Limb (tissue), 2 donors: Measurements from ENCODE around the gene OPRM1.
"Not testable (repeated sequence)": the region's sequence is repeated elsewhere in the genome, so short reads cannot be mapped to it uniquely, and the experiment has no call there.

ENCODE experiments used
- DNase-seq, 2 donors: peaks; one replicate each; pipeline ENCODE4 v3.0.0-alpha.2; 2016; ENCODE audit errors: extremely low spot score in 2 of 2

OPRM1 gene

DNA sequence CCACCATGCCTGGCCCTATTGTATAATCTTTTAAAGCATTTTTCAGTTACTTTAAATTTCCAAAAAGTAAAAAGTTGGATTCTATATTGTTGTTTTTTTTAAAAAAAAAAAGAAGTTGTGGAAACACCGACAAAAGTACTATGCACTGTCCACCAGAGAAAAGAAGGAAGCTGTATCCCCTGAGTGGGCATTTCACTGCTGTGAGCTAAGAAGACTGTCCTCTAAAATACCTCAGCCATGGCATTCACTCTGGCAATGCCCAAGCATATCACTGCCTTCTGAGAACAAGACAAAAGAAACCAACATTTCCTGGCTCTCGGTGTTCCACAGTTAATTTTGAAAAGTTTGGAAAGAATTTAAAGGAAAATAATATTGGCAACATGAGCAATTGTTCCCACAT lies 199.8 kb downstream of the OPRM1 start:
- DNase-seq, result no peak

DNA sequence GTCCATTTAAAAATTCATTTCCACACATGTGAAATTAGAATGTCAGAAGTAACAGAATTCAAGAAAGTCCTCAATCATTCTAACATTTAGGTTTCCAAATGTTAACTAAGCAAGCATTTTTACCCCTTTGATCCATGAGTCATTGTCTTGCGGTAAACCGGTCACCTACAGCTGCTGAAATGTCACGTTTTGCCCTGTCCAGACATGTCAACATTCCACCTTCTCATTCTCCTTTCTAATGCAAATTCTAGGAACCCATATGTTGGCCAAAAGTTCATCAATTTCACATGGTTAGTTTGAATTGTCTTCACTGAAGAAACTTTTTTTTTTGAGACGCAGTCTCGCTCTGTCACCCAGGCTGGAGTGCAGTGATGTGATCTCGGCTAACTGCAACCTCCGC lies 200.4 kb downstream of the OPRM1 start:
- DNase-seq, result no peak

DNA sequence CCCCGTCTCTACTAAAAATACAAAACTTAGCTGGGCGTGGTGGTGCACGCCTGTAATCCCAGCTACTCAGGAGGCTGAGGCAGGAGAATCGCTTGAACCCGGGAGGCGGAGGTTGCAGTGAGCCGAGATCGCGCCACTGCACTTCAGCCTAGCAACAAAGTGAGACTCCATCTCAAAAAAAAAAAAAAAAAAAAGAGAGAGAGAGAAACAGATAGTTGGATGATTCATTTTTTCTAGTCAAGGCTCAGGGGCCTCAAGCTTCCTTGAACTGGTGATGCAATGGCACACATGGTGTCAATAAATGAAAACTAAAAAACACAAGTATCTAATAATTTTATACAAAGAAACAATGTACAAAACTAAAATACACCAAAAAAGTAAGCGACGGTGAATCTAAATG lies 202.0 kb downstream of the OPRM1 start:
- not testable (repeated sequence) for DNase-seq

DNA sequence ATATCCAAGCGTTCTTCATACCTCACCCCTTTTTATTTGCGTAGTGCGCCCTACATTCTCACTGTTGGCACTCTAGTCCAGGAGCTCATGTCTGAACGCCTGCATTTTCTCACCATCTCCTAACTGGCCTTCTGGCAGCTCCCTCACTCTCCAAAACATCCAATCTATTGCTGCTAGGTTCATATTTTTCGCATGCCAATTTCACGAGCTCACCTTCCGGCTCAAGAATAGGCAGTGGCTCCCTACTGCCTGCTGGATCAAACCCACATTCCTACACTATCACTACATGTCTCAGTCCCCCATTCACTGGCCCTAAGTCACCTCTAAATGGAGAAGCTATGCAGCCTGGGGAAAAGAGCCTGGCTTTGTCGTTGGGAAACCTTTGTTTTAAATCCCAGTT lies 202.5 kb downstream of the OPRM1 start:
- no peak for DNase-seq

DNA sequence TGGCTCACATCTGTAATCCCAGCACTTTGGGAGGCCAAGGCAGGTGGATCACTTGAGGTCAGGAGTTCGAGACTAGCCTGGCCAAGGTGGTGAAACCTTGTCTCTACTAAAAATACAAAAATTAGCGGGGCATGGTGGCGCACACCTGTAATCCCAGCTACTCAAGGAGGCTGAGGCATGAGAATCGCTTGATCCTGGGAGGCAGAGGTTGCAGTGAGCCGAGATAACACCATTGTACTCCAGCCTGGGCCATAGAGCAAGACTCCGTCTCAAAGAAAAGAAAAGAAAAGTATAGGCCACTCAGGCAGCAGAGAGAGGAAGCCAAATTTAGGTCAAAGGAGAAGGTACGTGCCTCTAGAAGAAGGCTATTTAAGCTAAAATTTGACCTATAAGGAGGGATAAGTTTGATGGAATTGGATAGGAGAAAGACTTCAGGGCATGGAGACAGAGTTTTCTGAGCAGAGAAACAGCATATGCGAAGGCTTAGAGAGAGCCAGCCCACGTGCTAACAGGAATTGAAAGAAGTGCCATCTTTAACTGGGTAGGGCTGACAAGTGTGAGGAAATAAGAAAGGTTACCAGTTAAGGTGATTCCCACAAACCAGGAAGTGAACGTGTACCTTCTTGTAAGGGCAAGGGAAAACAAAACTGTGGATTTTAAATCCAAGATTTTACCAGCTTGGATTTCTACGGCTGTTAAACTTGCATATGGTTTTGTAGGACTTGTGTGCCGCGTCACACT lies 203.7 kb downstream of the OPRM1 start:
- DNase-seq, result no peak

DNA sequence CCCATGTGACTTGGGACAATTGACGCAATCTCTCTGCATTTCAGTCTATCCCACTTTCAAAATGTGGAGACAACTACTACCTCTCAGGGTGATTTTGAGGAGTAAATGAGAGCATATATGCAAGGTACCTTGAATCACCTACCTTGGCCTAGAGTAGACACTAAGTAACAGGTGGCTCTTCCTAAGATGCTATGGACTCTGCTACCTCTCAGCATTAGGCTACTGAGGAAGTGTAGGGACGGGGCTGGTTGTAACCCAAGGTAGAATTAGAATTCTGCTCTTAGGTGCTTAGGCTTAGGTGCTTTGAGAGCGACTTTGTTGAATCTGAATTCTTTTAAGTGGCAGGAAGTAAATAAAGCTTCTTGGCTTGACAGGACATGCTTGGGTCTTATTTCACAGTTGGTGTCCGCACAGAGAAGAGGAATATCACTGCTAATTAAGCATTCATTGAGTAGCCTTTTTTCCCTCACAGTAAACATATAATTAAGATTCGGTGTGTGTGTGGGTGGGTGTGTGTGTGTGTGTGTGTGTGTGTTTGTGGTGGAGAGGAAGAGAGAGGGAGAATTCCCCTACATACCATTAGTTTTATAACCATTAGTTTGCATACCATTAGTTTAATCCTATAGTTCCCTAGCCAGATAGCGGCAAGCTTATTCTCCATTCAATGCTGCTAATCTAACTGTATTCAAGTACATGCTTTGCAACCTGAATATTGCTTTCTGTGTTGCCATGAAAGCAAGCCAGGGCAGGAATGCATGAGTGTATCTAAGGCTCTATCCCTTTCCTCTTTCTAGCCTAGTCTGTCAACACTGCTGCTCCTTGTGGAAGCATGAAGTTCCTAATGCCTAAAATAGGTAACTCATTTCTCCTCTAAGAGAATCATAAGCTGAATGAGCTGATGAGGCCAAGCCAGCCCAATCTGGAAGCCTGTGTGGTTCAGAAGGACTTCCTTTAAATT lies 205.0 kb downstream of the OPRM1 start:
- no peak for DNase-seq

DNA sequence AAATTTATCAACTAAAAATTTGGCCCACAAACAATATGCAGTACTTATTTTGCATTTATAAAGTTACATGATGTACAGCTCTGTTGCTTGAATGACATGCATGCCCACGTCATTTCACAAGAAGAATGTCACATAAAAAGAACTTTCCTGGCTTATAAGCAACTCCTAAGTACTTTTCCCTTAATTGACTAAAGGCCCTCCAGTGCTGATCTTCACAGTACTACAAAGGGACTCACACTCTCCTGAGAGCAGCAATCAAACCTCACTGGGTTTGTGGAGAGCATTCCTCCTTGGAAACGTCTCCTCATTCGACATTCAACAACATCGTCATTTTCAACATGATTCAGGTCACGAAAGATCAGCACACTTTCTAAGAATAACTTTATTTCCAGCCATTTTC lies 206.5 kb downstream of the OPRM1 start:
- no peak for DNase-seq

DNA sequence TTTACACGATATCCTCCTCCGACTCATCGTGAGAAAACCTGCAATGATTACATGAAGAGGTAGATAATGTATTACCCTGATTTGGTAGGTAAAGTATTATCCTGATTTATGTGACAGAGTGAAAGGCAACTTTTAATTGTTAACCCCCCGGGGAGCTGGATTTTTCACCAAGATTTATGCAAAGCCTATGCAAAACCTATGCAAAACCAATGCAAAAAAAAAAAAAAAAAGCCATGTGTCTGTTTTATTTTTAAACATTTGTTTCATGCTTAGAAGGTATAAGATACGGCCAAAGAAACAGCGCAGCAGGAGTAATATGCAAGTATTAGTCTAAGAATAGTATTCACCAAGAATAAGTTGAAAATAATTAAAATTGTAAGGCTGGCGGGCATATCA lies 207.7 kb downstream of the OPRM1 start:
- no peak for DNase-seq

DNA sequence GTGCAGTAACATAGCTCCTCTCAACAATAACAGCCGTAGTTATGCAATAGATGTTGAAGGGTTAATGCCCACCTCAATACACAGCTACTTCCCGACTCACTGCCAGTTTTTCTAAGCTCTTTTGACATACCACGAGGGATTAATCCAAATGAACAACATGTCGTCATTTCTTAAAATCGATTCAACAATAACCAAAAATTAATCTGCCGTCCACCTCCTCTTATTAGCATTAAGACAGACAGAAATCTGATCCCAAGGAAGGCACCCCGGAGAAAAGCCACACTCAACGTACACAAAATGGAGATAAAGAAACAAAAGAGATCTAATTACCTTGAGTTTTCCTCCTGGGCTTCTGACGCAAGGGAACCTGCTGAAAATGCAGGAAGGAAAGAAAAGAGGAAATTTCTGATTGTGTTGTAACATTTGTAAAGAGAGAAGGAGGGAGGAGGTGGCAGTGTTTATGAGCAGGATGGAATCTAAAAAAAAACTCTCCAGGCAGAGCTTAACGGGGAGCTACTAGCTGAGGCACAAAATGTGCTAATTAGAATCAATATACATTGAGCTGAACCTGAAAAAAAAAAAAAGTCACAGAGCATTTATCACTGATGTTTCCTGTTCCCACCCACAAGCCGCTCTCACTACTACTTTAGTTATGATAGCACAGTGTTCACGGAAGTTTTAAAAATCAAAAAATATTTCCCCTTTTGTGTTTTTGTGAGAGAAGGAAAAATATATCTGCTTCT lies 208.2 kb downstream of the OPRM1 start:
- no peak for DNase-seq

DNA sequence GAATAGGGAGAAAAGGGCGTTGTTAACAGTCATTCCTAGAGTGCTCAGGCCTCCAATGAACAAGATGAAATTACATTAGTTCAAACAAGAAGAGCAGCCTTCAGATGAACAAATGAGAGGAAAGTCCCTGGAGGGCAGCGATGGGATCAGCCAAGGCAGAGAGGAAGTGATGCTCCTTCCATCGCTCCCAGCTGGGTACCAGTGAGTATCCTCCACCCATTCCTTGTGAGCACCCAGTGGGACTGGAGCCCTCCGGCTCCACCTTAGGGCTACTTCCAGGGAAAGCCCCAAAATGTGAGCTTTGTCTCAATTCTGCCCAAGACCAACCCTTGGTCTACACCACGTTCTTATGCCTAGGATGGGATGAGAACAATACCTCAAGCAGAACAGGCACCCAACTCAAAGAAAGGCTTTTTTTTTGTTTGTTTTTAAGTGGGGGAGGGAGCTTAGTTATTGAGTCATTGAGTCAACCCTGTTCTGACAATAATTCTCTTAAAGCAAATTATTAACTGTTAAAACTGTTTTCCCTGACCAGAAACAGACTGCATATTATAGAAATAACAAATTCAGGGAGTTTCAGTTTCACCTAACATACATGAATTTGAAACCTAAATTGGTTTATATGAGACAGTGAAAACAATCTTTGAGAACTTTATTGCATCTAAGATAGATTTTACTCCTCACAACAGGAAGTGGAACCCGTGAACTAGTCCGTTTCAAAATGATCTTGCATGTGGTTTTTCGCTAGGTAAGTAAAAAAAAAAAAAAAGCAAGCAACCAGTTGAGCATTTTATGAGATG lies 210.7 kb downstream of the OPRM1 start:
- no peak for DNase-seq

DNA sequence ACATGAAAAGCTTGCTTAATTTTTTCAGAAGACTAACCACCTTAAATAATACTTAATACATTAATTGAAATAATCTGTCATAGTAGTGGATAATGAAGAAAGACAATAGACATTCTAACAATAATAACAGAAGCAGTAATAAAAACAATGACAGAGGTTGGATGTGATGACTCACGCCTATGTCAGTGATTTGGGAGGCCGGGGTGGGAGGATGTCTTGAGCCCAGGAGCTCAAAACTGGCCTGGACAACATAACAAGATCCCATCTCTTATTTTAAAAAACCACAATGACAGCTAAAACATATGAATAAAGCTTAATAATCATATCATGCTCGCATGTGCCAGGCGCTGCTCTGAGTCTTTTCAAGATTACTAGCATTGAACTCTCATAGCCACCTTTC lies 212.1 kb downstream of the OPRM1 start:
- DNase-seq, result no peak

DNA sequence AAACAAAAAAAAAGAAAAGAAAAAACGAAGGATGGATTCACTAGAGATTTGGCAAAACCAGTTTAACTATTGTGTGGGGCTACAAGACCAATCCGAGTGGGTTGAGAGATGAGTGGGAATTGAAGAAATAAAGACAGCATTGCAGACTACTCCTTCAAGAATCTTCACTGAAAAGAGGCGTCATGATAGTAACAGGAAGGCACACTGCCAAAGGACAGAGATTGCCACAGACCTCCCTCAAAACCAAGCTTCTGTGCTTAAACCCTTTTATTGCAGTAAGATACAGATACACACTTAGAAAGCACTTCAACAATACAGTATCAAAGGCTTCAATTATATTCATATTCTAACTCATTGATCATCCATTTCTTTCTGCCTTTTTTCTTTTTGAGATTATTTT lies 213.6 kb downstream of the OPRM1 start:
- no peak for DNase-seq

DNA sequence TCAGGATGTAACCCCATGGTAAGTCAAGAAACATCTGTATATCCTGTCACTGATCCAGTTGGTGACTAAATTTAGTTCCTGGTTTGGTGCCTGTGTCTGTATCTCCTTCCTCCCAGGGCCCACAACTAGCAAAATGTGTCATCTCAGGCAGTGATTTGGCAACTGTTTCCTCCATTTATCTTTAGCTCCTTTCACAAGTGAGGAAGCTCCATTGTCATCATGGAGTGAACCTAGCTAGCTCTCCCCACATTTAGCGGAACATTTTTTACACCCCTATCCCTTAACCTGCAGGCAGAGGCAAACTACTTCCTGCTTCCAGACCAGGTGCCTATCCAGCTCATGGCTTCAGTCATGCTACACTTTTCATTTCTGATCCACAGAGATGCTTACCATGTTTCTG lies 218.0 kb downstream of the OPRM1 start:
- DNase-seq, result no peak

DNA sequence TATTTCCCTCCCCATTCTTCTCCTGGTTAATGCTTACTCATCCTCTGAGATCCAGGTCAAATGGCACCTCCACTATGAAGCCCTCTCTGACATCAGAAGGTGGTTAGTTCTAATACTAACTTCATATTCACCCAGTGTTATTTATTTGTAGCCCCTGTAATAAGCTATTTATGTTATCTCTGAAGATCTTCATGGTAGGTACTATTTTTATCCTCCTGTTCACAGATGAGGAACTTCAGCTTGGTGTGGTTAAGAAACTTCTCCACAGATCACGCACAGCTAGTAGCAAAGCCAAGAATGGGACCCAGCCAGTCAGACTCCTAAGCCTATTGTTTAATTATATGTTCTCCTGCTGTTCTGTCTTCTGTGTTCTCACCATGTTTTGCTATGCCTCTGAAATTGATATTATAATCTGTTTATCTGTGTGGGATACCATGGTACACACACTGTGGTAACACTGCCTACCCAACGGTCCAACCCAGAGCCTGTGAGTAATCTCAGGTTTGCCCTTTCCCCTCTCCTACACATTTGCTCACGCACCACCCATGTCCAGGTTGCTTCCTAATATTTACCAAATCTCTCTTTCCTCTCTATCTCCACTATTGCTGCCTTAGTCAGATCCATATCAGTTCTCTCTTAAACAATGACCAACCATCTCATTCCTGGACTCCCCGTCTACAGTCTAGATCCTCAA lies 219.2 kb downstream of the OPRM1 start:
- no peak for DNase-seq

DNA sequence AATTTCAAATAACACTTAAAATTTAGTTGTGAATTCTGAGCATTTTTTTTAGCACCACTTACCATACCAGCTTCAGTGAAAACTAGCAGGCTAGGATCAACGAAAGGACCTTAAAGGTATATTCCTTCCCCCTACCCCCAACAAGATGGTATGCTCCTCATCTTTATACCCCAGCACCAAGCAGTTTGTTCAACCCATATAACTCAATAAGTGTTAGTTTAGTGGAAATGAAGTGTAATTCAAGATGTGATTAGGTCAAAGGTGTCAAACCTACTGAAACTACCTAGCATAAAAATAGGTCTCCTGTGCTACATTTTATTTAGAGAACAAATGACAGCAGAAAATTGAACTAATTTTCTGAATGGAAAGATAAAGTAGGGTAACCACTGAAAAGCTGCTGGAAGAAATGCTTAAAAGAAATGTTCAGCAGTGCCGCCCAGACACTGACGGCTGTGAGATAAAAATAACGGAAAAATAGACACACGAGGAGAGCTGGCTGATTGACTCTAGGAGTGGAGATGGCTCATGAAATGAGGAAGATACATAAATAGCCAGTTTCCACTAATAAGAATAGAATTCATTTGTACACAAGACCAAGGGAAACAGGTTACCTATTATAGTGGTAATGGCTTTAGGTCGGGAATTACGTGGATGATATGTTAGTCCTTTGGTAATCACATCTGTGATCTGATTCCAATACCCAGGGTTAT lies 222.8 kb downstream of the OPRM1 start:
- no peak for DNase-seq

DNA sequence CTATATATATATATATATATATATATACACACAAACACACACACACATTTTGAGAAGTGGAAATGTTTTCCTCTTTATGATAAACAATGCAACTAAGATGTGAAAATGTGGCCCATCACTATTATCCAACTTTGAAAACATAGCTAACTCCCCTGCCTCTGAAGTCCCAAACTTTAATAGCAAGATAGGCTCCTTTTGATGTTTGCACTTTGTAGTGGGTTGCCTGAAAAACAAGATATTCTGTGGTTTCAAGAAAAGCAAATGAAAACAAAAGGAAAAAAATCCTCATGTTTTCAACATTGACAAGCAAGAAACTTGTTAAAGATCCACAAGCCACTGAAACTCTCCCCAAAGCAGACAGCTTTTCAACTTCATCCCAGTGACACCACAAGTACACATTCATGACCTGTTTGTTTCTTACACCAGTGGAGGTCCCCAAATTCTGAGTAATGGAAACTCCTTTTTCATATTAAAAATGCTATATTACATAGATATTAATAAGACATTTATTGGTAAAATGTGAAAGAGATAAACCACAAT lies 227.6 kb downstream of the OPRM1 start:
- no peak for DNase-seq

DNA sequence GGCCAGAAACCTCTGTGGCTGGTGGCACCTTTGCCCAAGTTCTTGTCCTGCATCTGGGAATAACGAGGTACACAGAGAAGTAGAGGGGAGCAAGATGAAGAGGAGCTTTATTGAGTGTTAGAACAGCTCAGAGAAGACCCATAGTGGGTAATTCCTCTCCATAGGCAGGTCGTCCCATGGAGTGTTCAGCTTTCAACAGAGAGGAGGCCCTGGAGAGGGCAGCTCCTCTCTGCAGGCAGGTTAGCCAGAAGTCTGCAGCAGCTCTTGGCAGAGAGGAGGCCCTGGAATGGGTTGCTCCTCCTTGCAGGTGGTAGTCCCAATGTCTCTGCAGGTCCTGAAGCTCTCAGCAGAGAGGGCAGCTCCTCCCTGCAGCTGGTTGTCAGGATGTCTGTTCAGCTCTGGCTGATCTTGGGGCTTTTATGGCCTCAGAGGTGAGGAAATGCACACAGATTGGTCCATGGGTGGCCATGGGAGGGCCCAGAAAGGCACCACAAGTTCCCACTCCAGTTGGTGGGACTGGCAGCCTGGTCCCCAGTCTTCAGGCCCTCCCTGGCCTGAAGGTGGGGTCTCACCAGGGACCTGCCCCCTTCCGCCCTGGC lies 228.6 kb downstream of the OPRM1 start:
- DNase-seq, result no peak

DNA sequence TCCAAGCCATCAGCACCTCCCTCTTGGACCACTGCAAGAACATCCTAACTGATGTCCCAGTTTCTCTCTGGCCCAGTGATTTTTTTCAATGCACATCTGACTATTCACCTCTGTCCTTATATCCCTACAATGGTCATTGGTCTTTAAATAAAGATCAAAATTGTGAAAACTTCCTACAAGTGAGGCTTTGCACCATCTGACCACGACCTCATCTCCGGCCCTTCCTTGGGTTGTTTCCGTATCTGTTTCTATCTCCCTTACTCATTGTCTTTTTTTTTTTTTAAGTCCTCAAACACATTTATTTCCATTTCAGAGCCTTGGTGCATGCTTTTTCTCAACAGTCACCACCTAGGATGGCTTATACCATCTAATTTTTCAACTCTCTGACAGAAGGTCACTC lies 229.4 kb downstream of the OPRM1 start:
- no peak for DNase-seq

DNA sequence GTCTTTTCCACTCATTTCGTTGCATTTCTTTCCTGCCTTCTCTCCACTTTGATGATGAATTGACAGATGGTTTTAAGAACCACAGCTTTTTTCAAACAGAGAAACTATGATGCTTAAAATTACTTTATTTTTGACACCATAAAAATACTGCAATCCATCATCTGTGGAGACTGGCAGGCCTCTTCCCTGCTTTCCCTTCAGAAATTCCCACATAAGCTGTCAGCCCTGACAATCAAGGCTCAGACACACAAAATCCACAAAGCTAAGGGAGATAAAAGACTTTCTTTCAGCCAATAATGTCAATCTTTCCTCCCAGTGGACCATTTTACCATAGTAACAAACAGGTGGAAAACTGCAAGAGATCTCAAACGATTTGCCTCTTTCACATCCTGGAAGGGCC lies 235.1 kb downstream of the OPRM1 start:
- no peak for DNase-seq
